GM18517 (cell line): ENCODE results near the gene PPP1R27.

Experiments used
- ATAC-seq: cut with Tn5 transposase; IDR thresholded peaks from one replicate; pipeline ENCODE4 v1.9.1; 2021; ENCODE audit warnings: mild to moderate bottlenecking, moderate library complexity; ENCODE audit not compliant: unreplicated experiment

The PPP1R27 gene

GRCh38 chr17:81863123-81863675, 28.3 kb upstream of the PPP1R27 start:
- no peak for ATAC-seq

- ATAC-seq, result peak; percentile 79
Observed at GRCh38 chr17:81860756-81861568, 26.1 kb upstream of the PPP1R27 start.

- no peak for ATAC-seq
Observed at GRCh38 chr17:81859906-81860755, 25.3 kb upstream of the PPP1R27 start, which contains the start of gene P4HB. Gene P4HB, minus strand, starts transcription at chr17:81860535. Its CDS starts 64 bp downstream, at chr17:81860471.

GRCh38 chr17:81858967-81859905, 24.4 kb upstream of the PPP1R27 start:
- ATAC-seq, result no peak

GRCh38 chr17:81858170-81858966, 23.5 kb upstream of the PPP1R27 start:
- no peak for ATAC-seq

- no peak for ATAC-seq
Observed at GRCh38 chr17:81854974-81855774, 20.3 kb upstream of the PPP1R27 start.

GRCh38 chr17:81852237-81852636, 17.4 kb upstream of the PPP1R27 start:
- ATAC-seq, result no peak

- ATAC-seq, result no peak
Observed at GRCh38 chr17:81851423-81851822, 16.6 kb upstream of the PPP1R27 start.

- ATAC-seq, result no peak
Observed at GRCh38 chr17:81849457-81849856, 14.6 kb upstream of the PPP1R27 start.

- no peak for ATAC-seq
Observed at GRCh38 chr17:81846743-81847689, 12.2 kb upstream of the PPP1R27 start.

- ATAC-seq, result no peak
Observed at GRCh38 chr17:81845881-81846742, 11.3 kb upstream of the PPP1R27 start.

- ATAC-seq, result no peak
Observed at GRCh38 chr17:81845361-81845760, 10.5 kb upstream of the PPP1R27 start.

GRCh38 chr17:81844887-81845286, 10.0 kb upstream of the PPP1R27 start:
- no peak for ATAC-seq

GRCh38 chr17:81844327-81844851, 9.5 kb upstream of the PPP1R27 start:
- ATAC-seq, result no peak

- no peak for ATAC-seq
Observed at GRCh38 chr17:81843713-81844326, 9.0 kb upstream of the PPP1R27 start.
